Fibroblast of lung (primary cell): ENCODE data around the gene FH. TPM values are rescaled to one million over a fixed set of nuclear protein-coding genes. Genes with fewer than 3 reads are reported as not detected.

Experiments used
- DNase-seq, 2 donors: peaks; one replicate each; pipeline versions ENCODE4 v3.0.0 to v3.0.0-alpha.2; 2010; ENCODE audit warnings: low read depth in 2 of 2
- H2AFZ ChIP-seq: 2 replicates; pipeline ENCODE4 v1.5.1; 2012; ENCODE audit warnings: low read length, control low read depth, inconsistent platforms
- H3K27ac ChIP-seq: 2 replicates; pipeline ENCODE4 v1.5.1; 2011; ENCODE audit warnings: low read length, control low read depth; ENCODE audit not compliant: insufficient read depth
- H3K27me3 ChIP-seq: 2 replicates; pipeline ENCODE4 v1.5.1; 2011; ENCODE audit warnings: mild to moderate bottlenecking, low read length; ENCODE audit not compliant: control insufficient read depth, insufficient read depth
- H3K36me3 ChIP-seq: 2 replicates; pipeline ENCODE4 v1.5.1; 2011; ENCODE audit warnings: low read length; ENCODE audit not compliant: control insufficient read depth, insufficient read depth
- H3K4me1 ChIP-seq: 2 replicates; pipeline ENCODE4 v1.5.1; 2011; ENCODE audit warnings: low read length; ENCODE audit not compliant: control insufficient read depth, insufficient read depth; ENCODE audit errors: extremely low read depth
- H3K4me2 ChIP-seq: 2 replicates; pipeline ENCODE4 v1.5.1; 2011; ENCODE audit warnings: low read length, control low read depth; ENCODE audit not compliant: insufficient read depth; ENCODE audit errors: extremely low read depth
- H3K4me3 ChIP-seq, 4 experiments: fragments of 200-600 bp in 1 of 4; sonication (generic) in 1 of 4; replicated peaks in 1 of 4; 2 replicates each; pipeline ENCODE4 v1.5.1; 2011 to 2016; ENCODE audit warnings: low read length in 4 of 4, low read depth in 3 of 4, mild to moderate bottlenecking in 3 of 4, control low read depth in 2 of 4, inconsistent platforms in 1 of 4, mixed read lengths in 1 of 4; ENCODE audit not compliant: insufficient read depth in 1 of 4; ENCODE audit errors: control extremely low read depth in 1 of 4
- H3K79me2 ChIP-seq: 2 replicates; pipeline ENCODE4 v1.5.1; 2012; ENCODE audit warnings: mild to moderate bottlenecking, low read length, inconsistent platforms; ENCODE audit not compliant: control insufficient read depth, insufficient read depth
- H3K9ac ChIP-seq: 2 replicates; pipeline ENCODE4 v1.5.1; 2011; ENCODE audit warnings: mild to moderate bottlenecking, low read length, control low read depth; ENCODE audit not compliant: insufficient read depth
- H3K9me3 ChIP-seq: 2 replicates; pipeline ENCODE4 v1.5.1; 2012; ENCODE audit warnings: low read depth, low read length; ENCODE audit not compliant: control insufficient read depth, insufficient read depth
- H4K20me1 ChIP-seq: 2 replicates; pipeline ENCODE4 v1.5.1; 2011; ENCODE audit warnings: low read length; ENCODE audit not compliant: control insufficient read depth, insufficient read depth; ENCODE audit errors: extremely low read depth
- CTCF ChIP-seq, 2 donors: IDR thresholded peaks in 1 of 2; conservative IDR thresholded peaks in 1 of 2; 1 replicate in 1 of 2; 2 replicates in 1 of 2; pipeline ENCODE4 v1.5.1; 2011 to 2012; ENCODE audit warnings: low read length in 2 of 2, control low read depth in 1 of 2, inconsistent platforms in 1 of 2, low read depth in 1 of 2, mild to moderate bottlenecking in 1 of 2
- EZH2 ChIP-seq: IDR thresholded peaks from 2 replicates; pipeline ENCODE4 v1.5.1; 2012; ENCODE audit warnings: low read length, control low read depth, mild to moderate bottlenecking; ENCODE audit errors: missing control alignments
- polyA plus RNA-seq, 2 donors: library from polyadenylated mRNA; depleted of rRNA in 1 of 2; stranded (reverse) in 1 of 2; unstranded in 1 of 2; fragments of >200 nt; gene quantifications; 2 replicates each; pipeline ENCODE4 v1.2.1, GENCODE V29; 2011 to 2012; ENCODE audit warnings: missing spikeins in 1 of 2
- total RNA-seq: library from RNA; depleted of rRNA; stranded (reverse); fragments of >200 nt; gene quantifications from 2 replicates; pipeline ENCODE4 v1.2.1, GENCODE V29; 2014

The FH gene
- total and polyA plus RNA-seq, 2 donors (not counting 1 experiment from before 2014, with no cell fraction given): 118 TPM

- H3K27ac ChIP-seq: no peak overlapping the region
- no peaks in the 10 kb centered on the region for H3K79me2 ChIP-seq
- H3K9ac ChIP-seq: no peak overlapping the region
- no peaks in the 10 kb centered on the region for H3K27me3 ChIP-seq
- no peak for DNase-seq
- no peaks in the 10 kb centered on the region for H4K20me1 ChIP-seq
- no peaks in the 10 kb centered on the region for H3K4me1 ChIP-seq
- TF ChIP-seq CTCF (conservative IDR thresholded peaks at IDR 0.05 in 1 of 2, IDR thresholded peaks at IDR 0.05 in 1 of 2; ENCODE audit: low read depth in 1 of 2, low read length in 2 of 2): no peak
- no peak for TF ChIP-seq EZH2
- H3K4me2 ChIP-seq: no peak overlapping the region
- H3K4me3 ChIP-seq: no peak overlapping the region
- peaks cover 4% of the 10 kb centered on the region for H3K36me3 ChIP-seq
- no peak overlapping the region for H2AFZ ChIP-seq
- H3K9me3 ChIP-seq: no peaks in the 10 kb centered on the region
These were observed 16.1 kb downstream of the FH start for GRCh38 chr1:241503444-241503843.

GRCh38 chr1:241499910-241500309 is 19.6 kb downstream of the FH start:
- Histone ChIP-seq H3K4me2 (no peak overlapping the region), H3K27ac (no peak overlapping the region), H3K27me3 (no peaks in the 10 kb centered on the region), H2AFZ (no peak overlapping the region), H3K4me3 (no peak overlapping the region), H3K9ac (no peak overlapping the region), H3K36me3 (peaks cover 2% of the 10 kb centered on the region), H3K79me2 (no peaks in the 10 kb centered on the region), H4K20me1 (no peaks in the 10 kb centered on the region), H3K9me3 (no peaks in the 10 kb centered on the region), H3K4me1 (no peaks in the 10 kb centered on the region)
- TF ChIP-seq CTCF (conservative IDR thresholded peaks at IDR 0.05 in 1 of 2, IDR thresholded peaks at IDR 0.05 in 1 of 2; ENCODE audit: low read depth in 1 of 2, low read length in 2 of 2) (peak; percentile 63 to 65), EZH2 (no peak)
- peak; percentile 29 to 77 for DNase-seq

- peak in 1 of 2 donors; percentile 57 for DNase-seq
- no peaks in the 10 kb centered on the region for H3K27me3 ChIP-seq
- no peak overlapping the region for H2AFZ ChIP-seq
- no peaks in the 10 kb centered on the region for H4K20me1 ChIP-seq
- no peaks in the 10 kb centered on the region for H3K9me3 ChIP-seq
- no peak overlapping the region for H3K27ac ChIP-seq
- H3K4me2 ChIP-seq: no peak overlapping the region
- H3K9ac ChIP-seq: no peak overlapping the region
- TF ChIP-seq CTCF (conservative IDR thresholded peaks at IDR 0.05 in 1 of 2, IDR thresholded peaks at IDR 0.05 in 1 of 2; ENCODE audit: low read depth in 1 of 2, low read length in 2 of 2) (no peak), EZH2 (no peak)
- no peak overlapping the region for H3K4me3 ChIP-seq
- H3K36me3 ChIP-seq: no peaks in the 10 kb centered on the region
- no peaks in the 10 kb centered on the region for H3K4me1 ChIP-seq
- no peaks in the 10 kb centered on the region for H3K79me2 ChIP-seq
These were observed 23.8 kb downstream of the FH start for GRCh38 chr1:241495741-241496140.
